ENCODE measurements around the gene HOXD12.

The HOXD12 gene

GRCh38 chr2:176106581-176107539 is 7.3 kb downstream of the HOXD12 start, which contains the start of gene HOXD11:
Gene HOXD11, plus strand, starts transcription at chr2:176107280. Its CDS starts 76 bp downstream, at chr2:176107356.
- peak; percentile 60 for DNase-seq

- DNase-seq = no peak
These were observed 8.2 kb downstream of the HOXD12 start for GRCh38 chr2:176107731-176108181.

DNA sequence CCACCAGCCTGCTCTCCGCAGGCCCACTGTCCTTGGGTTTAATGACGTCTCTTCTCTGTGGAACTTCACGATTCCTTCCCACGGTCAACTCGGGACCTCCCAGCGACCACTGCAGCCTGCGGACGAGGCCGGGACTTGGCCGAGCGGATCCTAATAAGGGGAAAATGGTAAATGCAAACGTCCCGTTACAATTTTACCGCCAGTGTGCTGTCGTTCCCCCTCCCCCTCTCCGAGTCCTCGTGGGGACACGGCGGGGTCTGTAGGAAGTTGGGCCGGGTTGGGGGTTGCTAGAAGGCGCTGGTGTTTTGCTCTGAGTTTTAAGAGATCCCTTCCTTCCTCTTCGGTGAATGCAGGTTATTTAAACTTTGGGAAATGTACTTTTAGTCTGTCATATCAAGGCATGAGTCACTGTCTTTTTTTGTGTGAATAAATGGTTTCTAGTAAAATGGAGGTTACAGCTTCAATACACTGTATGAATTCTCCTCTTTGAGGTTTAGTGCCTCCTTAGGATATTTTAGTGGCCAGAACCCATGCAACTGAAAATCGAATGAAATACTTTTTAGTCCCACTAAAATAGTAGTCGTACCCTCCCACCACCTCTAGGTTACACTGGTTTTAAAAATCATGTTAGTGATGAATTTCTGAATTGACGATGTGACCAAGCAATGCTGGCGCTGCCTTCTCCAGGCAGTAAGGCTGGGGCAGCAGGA is 9.8 kb downstream of the HOXD12 start:
- DNase-seq = no peak

- DNase-seq = no peak
These were observed 10.4 kb downstream of the HOXD12 start for GRCh38 chr2:176109946-176110345.

DNA sequence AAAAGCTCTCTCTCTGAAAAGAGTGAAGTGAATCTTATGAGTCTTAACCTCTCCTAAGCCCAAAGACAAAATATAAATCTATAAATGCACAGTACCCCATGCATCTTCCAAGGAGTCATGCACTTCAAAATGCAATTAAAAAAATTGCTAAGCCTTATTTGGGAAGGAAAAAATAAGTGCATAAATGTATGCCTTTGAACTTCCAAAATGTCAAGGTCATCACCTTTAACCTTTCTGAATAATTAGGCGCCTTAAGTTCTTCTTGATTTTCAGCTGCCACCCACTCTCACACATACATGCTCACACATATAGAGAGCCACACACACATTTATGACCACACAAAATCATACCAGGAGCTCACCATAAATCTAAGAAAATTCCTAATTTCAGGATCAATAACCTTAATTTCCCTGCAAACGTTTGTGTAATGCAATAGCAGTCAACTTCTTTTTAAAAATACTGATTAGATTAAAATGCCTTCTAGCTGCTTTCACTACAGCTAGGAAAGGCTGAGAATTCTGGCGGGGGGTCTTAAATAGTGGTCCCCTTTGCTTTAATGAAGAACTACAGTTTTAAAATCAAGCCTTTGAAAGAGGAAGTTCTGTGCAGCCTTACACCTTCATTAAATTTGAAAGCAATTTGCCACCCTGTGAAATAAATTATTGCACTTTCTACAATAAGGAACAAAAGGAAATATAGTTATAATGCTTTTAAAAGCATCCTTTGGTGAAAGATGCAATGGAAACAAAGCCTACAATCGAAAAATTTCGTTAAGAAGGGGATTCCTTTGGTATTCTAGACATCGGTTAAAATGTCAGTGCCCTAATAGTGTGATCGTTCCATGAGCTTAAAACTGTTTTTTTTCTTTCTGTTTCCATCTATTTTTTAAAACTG is 11.1 kb downstream of the HOXD12 start:
- DNase-seq = no peak

- DNase-seq = peak; percentile 60
These were observed 11.7 kb downstream of the HOXD12 start for GRCh38 chr2:176111309-176111663.

DNA sequence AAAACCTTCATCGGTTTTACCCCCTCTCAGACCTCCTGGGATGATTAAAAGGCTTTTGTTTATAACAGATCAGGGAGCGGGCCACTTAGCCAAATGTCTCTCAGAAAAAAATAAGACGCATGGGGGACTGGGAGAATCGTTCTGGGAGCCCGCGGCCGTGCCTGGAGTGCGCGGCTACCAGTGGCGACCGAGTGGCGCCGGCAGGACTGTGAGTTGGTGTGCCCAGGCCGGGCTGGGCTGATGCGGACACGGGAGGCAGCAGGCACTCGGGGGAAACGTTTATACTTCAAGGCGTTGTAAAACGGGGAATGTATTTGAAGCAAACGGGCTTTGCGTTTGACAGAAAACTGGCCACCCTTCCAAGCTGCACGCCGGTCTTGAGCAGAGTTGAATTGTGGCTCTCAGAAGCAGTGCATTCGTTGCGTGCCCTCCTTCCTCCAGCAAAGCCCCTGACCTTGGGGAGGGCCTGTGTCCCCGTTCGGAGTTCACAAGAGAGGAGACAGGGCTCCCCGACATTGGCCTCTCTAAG is 12.3 kb downstream of the HOXD12 start:
- no peak for DNase-seq

DNA sequence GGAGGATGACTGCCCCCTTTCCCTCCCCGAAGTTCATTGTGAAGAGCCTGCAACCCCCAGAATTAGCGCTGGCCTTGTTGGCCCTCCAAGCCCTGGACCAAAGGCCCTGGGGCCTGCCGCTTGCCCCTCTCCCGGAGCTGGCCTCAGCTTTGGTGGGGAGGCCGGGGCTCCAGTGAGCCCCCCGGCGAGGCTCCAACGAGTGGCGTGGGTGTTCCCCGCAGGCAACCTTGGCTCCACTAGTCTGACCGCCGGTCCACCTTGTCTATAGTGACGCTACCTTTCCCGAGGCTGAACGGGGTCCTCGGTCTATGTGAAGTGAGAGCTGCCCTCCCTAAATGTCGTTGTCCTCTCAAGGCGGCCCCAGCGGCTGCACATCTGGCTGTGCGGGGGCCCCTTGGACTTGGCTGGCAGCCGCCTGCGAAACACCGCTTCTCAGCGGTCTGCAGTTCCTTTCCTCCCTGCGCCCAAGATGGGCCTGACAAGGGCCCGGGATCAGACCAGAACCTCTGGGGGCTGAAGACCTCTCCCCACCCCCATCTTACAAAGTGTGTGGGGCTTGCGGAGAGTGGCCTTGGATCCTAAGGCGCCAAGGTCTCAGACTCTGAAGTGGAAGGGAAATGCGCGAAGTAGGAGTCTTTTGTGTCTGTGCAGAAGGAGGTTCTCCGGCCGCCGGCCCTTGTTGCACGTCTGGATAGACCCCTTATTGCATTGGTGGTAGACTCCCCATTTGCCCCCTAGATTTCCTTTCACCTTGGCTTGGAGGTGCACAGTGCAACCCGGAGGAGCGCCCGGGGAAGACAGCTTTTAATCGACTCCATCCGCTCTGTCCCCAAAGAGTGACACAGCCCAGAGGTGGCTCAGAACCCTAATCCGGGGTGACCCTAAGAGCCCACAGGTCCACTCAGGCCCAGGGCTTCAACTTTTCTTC is 13.0 kb downstream of the HOXD12 start:
- DNase-seq = no peak

DNA sequence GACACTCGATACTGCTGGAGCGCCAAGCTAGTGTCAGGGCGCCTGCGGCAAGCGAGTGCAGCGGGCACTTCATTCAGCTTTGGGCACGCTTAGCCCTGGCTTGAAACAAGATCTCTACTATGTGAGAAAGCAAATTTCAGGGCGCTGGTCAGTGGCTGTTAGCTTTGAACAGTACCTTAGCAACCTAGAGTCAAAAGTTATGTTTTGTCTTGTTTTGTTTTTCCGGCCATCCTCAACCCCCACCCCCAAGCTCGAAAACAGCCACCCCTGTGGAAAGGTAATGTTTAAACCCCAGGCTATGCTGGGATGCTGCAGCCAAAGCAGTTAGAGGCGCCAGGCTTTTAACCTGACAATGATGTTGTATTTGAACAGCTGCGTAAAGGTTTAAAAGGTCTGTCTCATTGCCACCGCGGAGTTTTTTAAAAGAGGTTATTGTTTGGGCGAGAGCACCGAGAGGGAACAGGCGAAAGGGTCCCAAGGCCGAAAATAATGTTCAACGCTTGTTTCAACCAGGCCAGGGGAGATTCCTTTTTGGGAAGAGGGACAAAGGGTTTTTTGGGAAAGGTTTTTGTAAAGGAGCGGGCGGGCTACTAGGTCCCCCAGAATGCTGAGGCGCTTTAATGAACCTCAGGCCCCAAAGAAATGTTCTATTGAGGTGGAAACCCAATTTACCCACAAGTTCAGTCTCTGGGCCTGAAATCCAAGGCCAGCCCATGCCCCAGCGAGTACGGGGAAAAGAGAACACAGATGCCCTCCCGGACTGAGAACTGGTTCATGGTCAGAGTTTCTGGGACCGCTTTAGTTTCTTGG is 14.7 kb downstream of the HOXD12 start:
- DNase-seq = no peak

DNA sequence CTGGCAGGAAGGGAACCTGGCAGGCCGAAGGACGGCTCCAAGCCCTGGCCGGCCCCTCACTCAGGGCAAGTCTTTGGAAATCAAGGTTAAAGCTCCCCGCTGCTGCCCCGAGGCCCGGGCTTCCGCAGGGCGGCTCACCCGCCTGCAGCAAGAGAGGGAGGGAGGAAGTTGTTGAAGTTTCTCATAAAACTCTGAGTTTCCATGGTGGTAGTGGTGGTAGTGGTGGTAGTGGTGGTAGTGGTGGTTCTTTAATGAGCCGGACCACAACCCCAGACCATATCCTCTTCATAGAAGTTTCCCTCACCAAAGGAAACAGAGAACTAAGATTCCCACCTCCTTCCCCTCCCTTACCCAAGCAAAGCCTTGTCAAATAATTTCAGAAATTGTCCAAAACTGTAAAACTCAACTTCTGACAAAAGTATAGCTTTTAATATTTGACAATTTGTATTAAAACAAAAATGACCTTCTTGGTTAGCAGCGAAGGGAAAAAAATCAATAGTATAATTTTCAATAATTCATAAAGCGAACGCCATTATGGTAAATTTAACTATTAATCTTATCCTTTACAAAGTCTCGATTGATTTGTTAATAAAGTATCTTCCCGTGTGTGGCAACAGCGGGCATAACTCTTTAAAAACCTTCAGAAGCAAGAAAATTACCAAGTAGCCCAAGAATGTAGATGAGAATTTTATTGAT is 15.5 kb downstream of the HOXD12 start:
- no peak for DNase-seq

- DNase-seq = peak; percentile 79
These were observed 16.6 kb downstream of the HOXD12 start, which contains the start of gene HOXD10 for GRCh38 chr2:176115883-176116813. Gene HOXD10, plus strand, starts transcription at chr2:176116778. Its CDS starts 56 bp downstream, at chr2:176116834.

GRCh38 chr2:176117162-176117822 is 17.7 kb downstream of the HOXD12 start:
- no peak for DNase-seq

DNA sequence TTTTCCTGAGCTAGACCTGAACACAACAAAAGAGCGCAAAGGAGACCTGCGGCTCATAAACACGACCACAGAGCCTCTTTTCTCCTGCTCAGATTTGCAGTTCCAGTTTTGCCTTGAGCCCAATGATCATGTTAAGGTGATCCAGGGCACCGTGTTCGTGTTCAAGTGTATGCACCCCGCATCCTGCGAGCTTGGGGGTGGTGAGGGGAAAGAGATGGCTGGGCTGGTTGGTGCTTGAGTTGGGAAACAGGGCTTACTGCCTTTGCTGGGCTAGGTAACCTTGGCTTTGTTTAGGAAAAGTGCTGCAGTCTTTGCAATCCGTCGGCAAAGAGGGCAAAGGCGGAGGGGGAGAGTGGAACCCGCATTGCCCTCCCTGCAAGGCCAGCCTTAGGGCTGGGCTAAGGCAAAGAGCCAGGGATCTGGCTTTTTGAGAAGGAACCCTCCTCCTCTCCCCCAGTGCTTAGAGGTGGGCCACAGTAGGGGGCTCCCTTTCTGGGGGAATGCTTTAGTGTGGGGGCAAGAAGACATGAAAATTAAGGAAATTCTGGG is 18.3 kb downstream of the HOXD12 start:
- no peak for DNase-seq

- peak; percentile 44 for DNase-seq
These were observed 19.2 kb downstream of the HOXD12 start for GRCh38 chr2:176118601-176119339.

DNA sequence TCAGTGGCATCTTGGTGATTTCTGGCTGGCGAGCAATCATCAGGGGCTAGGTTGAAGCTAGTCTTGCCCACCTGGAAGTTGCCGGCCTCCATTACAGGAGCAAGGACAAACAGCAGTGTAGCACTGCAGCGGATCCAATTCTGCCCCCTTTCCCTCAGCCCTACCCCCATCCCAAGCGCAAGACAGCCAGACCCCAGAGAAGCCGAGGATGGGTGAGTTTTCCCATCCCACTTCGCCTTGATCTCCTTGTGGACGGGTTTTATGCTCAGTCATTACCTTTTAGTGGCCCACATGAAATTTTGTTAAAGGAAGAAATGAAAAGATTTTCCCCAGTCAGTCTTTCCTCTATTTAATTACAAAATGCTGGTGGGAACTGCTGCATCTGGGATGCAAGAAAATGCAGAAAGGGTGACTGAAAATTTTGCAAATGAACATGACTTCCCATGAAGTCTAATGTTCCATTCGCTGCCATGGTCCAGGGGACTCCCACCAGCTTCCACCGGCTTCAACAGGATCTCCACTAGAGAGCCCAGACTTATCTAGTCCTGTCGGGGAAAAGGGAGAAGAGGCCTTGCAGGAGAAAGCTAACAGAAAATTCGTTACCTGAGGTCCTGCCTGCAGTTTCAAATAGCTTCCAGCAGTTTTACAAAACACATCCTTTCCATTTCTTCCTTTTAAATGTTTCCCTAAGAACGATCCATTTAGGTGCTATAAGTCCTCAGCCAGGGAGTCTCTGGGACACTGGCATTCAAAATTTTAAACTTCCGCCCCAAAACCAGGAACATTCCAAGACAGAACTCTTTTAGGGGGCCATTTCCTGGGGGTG is 21.0 kb downstream of the HOXD12 start:
- DNase-seq = no peak

Data from fibroblast of skin of abdomen (primary cell).